ENCODE results near the gene CERS6.

The CERS6 gene

DNA sequence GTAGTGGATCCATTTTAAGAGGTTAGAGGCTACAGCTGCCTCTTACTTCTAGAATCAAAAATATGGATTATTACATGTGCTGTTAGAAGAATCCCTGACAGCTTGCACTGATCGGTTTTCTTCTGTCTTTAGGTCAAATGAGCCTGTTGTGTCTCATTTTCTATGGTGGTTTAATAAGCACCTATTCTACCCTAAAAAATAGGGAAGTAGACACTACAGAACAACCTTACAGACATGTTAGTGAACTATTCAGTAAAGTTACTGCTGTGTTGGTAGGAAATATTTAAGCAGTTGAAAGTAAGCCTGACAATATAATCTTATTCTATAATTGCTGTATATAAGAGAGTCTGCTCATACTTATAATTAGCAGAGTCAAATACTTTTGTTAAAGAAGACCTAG is 177.8 kb downstream of the CERS6 start:
- TF ChIP-seq, protein P1, sequence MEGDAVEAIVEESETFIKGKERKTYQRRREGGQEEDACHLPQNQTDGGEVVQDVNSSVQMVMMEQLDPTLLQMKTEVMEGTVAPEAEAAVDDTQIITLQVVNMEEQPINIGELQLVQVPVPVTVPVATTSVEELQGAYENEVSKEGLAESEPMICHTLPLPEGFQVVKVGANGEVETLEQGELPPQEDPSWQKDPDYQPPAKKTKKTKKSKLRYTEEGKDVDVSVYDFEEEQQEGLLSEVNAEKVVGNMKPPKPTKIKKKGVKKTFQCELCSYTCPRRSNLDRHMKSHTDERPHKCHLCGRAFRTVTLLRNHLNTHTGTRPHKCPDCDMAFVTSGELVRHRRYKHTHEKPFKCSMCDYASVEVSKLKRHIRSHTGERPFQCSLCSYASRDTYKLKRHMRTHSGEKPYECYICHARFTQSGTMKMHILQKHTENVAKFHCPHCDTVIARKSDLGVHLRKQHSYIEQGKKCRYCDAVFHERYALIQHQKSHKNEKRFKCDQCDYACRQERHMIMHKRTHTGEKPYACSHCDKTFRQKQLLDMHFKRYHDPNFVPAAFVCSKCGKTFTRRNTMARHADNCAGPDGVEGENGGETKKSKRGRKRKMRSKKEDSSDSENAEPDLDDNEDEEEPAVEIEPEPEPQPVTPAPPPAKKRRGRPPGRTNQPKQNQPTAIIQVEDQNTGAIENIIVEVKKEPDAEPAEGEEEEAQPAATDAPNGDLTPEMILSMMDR (IDR thresholded peaks at IDR 0.05; ENCODE audit: low read depth, low read length, missing control alignments), result no peak
- no peak for DNase-seq (ENCODE audit: extremely low read depth, low read depth)
- H3K4me3 ChIP-seq (replicated peaks; ENCODE audit: low read depth, low read length), result no peak overlapping the region

GRCh38 chr2:168635065-168635577 is 179.0 kb downstream of the CERS6 start:
- H3K4me3 ChIP-seq (replicated peaks; ENCODE audit: low read depth, low read length), result no peak overlapping the region
- DNase-seq (ENCODE audit: extremely low read depth, low read depth), result peak; percentile 45
- TF ChIP-seq, protein P1 (IDR thresholded peaks at IDR 0.05; ENCODE audit: low read depth, low read length, missing control alignments), result no peak

- H3K4me3 ChIP-seq (replicated peaks; ENCODE audit: low read depth, low read length), result no peak overlapping the region
- no peak for DNase-seq (ENCODE audit: extremely low read depth, low read depth)
- TF ChIP-seq, protein P1 (IDR thresholded peaks at IDR 0.05; ENCODE audit: low read depth, low read length, missing control alignments), result no peak
Measured at GRCh38 chr2:168639018-168639417, 182.9 kb downstream of the CERS6 start.

DNA sequence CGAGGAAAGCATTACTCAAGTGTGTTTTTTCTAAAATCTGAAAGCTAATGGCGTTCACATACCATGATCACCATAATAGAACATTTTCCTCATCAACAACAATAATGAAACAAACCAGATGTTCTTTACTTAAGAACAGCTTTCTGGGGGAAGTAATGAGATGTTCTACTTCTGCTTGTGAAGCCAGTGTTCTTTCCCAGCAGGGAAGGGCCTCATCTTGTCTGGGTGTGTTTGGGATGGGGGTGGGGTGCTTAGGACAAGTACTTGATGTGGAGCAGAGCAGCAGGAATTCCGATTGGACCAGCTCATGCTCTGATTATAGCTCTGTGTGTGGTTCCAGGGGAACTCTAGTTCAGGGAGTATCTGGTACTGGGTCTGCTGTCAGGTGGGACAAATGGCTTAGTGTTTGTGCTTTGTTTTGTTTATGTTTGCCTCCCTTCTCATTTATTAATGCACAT is 183.4 kb downstream of the CERS6 start:
- TF ChIP-seq, protein P1 (IDR thresholded peaks at IDR 0.05; ENCODE audit: low read depth, low read length, missing control alignments), result no peak
- H3K4me3 ChIP-seq (replicated peaks; ENCODE audit: low read depth, low read length), result no peak overlapping the region
- DNase-seq (ENCODE audit: extremely low read depth, low read depth), result peak; percentile 58

DNA sequence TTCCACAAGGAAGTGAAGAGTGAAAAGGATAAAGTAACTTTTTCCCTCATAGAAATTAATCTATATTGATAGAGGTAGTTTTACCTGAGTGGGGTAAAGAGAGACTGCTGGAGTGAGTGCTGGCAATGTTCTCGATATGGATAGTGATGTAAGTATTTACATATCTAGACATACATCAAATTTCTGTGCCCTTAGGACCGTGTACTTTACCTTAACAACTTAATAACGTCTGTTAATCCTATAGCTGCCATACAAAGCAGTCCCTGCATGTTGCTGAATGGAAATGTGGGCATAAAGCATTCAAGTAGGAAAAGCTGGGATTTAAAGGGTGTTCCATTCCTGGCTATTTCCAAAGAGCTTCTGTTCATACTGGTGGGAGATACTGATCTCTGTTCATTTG is 184.0 kb downstream of the CERS6 start:
- TF ChIP-seq, protein P1 (IDR thresholded peaks at IDR 0.05; ENCODE audit: low read depth, low read length, missing control alignments), result no peak
- no peak for DNase-seq (ENCODE audit: extremely low read depth, low read depth)
- H3K4me3 ChIP-seq (replicated peaks; ENCODE audit: low read depth, low read length), result no peak overlapping the region

DNA sequence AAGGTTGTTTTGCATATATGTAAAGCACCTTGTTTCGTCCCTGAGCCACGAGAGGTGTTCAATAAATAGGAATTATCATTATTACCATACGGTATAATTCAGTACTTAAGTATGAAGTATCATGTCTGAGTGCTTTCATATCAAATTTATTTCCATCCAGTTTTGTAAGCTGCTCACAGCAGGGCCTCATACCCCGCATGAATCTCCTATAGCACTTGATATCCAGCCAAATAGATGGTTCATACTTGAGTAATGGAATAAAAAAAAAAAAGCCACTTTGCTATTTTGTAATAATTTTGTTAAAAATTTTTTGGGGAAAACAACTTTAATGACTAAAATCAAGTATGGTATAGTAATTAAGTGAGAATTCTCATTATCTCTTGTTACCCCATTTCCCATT is 185.6 kb downstream of the CERS6 start:
- no peak for DNase-seq (ENCODE audit: extremely low read depth, low read depth)
- no peak overlapping the region for H3K4me3 ChIP-seq (replicated peaks; ENCODE audit: low read depth, low read length)
- TF ChIP-seq, protein P1 (IDR thresholded peaks at IDR 0.05; ENCODE audit: low read depth, low read length, missing control alignments), result no peak

- DNase-seq (ENCODE audit: extremely low read depth, low read depth), result no peak
- no peak overlapping the region for H3K4me3 ChIP-seq (replicated peaks; ENCODE audit: low read depth, low read length)
- TF ChIP-seq, protein P1 (IDR thresholded peaks at IDR 0.05; ENCODE audit: low read depth, low read length, missing control alignments), result no peak
Measured at GRCh38 chr2:168642873-168643272, 186.8 kb downstream of the CERS6 start.
